ENCODE measurements around the gene CLMN.
"Not testable (repeated sequence)": the region's sequence is repeated elsewhere in the genome, so short reads cannot be mapped to it uniquely, and the experiment has no call there.

Gene CLMN

DNA sequence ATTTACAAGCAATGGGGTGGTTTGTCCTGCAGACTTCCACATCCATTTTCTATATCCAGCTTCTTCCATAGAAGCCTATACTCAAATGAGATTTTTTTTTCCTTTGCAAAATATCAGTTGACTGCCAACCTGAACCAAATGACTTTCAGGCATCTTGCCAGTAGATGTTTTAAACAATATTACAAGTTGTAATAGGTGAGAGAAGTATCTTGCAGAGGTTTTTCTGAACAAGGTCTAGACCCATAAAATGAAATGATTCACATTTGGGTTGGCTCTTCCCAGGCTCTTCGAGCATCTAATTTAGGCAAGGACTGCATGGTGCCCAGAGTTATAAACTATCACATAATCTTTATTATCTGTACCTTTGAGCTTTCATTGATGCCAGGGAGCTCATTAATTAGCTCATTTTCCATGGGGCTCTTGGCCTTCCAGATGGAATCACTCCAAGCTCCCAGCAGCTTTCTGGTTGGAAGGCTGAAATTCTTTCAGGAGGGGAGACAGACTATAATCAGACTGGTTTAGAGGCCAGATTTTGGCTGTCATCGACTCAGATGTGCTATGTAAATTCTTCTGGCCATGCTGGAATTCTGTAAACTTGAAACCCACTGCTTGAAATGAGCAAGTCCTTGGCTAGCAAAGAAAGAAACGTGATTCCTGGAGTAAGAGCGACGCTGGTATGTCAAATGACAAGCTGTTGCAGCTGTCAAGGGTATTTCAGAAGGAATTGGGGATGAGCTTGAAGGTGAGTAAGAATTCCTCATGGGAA, 130.2 kb downstream of the CLMN start:
- no peak for DNase-seq

DNA sequence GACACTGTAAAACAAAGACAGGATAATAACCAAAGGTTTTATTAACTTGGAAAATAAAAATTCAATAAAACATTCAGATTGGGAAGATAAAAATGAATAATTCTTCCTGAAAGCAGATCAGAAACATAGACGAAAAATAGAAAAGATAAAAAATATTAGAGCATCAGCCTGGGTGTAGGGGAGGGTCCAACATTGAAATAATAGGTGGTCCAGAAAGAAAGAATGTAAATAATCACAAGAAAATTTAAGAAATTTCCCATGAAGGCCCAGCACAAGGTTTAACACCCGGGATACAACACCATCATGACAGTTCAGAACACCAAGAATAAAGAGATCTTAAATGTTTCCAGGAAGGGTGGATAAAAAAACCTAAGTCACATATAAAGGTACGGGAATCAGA, 131.3 kb downstream of the CLMN start:
- DNase-seq = no peak

DNA sequence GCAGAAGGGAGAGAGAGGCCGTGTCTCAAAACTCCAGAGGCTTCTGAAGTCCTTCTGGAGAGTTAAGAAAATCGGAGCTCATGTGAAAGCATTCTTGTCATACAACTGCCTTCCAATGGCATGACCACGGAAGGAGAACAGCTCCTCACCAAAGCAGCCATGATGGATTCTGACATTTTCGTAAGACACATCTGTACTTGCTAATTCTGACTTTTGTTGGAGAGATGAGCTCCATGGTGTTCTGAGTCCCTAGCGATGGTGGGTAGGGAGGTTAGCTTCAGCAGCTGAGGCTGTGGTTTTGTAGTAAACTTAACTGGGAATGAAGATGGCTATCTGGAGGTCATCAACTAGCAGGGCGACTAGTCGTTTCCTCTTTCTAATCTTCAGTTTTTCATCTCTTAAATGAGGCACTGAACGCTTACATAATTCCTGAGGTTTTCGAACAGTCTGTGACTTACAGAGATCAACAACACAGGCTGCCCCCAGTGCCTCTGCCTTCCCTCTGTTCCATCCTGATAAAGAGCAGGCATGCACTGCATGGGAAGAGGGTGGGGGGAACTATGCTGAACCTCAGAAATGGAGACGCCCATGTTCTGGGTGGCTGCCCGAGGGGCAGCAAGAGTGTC, 133.8 kb downstream of the CLMN start:
- DNase-seq = no peak

DNA sequence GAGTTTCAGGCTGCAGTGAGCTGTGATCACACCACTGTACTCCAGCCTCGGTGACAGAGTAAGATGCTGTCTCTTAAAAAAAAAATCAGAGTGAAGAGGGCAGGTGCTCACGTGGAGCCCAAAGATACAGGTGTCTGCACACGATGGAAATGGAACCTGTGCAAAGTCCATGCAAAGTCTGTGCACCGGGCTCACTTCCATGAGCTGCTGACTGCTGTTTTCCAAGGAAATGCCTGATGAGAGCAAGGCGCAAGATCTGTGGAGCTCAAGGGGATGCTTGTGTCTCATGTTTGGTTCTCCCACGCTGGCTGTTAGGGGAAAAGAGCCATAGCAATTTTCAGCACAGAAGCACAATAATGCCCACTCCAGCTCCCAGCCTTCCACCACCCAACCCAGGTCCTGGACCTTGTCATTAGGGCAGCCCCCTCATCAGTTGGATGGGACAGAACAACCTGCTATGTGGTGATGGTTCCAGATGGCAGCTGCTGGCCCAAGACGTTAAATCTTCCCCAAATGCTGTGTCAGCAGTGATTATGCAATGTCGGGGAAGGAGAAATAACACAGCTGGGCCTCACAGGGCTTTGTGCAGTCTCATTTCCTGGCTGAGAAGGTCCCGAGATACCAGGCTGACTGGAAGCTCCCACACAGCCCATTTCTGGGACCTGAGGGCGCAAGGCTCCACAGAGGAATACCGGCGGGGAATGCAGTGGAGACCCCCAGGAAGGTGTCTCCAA, 134.5 kb downstream of the CLMN start:
- DNase-seq = no peak

DNA sequence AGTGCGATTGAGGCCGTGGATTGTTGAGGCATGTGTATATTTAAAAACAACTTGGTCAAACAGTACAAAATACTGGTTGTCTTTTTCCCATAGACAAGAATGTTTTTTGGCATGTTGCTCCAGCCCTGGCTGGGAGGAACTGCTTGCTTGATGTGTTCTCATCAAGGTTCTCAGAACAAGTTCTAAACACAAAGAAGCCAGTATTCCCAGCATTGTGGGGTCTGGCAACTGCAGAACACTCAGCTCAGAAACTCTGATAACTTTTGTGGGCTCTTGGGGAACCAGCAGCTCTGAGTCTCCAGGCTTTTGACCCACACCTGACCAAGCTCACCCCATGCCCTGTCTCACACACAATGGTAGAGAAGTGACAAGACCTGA, 135.3 kb downstream of the CLMN start:
- DNase-seq = no peak

DNA sequence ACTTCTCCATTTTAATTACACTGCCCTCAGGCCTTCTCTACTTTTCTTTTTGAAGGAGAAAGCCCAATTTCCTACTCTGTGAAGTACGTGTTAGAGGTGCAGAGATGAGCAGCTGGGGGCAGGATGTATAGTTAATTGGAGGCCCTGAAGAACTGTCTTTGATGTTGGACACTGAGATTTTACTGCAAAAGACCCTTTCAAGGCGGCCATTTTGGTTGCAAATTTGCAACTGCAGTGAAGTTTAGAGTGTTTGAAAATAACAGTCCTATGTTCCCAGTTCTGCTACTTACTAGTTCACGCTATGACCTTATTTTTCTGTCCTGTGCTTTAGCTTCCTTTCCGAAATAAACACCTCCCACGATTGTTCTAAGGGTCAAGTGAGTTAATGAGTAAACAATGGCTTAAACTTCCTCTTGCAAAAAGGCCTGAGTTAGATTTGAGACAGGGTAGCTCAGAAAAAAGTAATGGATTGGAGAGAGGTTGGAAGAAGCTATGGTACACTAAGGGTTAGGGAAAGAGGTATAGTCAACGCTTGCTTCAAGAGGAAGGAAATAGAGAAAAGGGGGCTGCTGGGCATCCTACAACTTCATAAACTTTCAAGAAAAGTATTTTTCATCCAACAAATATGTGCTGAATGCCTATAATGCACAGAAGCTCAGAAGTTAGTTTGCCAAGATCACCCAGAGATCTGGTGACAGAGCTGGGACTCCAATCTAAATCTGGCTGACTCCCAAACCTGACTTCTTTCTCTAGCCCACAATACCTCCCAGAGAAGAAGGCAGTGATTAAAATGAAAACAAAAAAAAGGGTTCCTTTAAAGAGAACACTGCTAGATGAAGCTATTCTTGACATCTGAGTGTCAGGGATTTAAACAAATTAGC, 135.9 kb downstream of the CLMN start:
- no peak for DNase-seq

DNA sequence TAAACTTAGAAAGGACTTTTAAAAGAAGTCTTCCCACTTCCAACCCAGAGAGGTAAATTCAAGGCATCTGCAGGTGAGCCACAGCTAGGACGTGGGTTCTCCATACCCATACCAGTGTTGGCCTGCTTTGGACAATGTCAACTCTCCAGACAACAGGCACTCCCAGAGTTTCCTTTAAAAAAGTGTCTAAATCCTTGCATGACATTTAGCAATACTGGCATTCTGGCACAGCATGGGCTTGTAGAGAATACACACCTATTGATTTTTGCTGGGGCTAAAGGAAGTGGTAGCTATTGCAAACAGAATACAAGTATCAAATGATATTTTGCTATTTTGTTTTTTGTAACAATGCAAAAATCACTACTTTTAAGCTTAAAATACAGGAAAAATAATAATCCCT, 136.6 kb downstream of the CLMN start:
- no peak for DNase-seq

DNA sequence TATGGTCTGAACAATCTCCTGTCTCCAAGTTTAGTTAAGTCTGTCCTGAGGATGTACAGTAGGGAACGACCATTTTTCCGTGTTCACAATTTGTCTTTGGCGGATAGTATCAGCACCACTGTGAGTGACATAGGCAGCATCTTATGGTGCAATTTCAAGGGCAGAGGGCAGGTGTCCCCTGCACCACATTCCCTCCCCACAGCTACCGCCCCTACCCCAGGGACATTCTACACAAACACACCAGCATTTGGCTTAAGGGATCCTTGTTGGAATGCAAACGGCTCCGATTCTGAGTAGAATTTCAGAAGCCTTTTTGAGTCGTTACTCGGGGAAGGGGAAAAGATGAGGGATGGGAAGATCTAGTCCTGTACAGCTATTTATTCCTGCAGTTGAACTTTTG, 137.3 kb downstream of the CLMN start:
- no peak for DNase-seq

DNA sequence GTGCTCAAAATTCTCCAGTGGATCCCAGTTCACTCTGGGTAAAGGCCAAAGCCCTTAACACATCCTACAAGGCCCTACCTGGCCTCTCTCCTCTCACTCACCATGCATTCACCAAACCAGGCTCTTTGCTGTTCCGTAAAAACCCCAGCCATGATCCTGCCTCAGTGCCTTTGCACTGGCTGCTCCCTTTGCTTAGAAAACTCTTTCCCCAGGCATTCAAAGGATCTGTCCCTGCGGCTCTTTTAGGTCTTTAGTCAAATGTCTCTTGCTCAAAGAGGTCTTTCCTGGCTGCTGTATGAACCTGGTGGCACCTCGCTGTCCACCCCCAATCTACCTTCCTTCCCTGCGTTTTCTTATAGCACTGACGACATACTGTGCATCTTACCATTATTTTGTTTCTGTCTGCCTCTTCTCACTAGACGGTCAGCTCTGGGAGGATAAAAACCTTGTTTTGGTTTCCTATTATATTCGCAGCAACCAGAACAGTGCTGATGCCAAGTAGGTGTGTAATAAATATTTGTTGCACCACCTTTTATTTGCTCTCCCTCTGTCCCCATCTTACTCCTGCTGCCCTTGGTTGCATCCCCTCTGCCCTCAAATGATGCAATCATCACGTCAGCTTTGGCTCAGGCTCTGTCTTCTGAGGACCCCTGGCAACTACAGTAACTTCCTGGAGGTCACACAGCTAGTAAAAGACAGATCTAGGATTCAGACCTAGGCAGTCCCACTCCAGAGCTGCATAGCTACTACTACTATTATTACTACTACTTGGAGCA, 138.6 kb downstream of the CLMN start:
- no peak for DNase-seq

DNA sequence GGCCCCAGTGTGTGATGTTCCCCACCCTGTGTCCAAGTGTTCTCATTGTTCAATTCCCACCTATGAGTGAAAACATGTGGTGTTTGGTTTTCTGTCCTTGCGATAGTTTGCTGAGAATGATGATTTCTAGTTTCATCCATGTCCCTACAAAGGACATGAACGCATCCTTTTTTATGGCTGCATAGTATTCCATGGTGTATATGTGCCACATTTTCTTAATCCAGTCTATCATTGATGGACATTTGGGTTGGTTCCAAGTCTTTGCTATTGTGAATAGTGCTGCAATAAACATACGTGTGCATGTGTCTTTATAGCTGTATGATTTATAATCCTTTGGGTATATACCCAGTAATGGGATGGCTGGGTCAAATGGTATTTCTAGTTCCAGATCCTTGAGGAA, 144.0 kb downstream of the CLMN start:
- DNase-seq = not testable (repeated sequence)

DNA sequence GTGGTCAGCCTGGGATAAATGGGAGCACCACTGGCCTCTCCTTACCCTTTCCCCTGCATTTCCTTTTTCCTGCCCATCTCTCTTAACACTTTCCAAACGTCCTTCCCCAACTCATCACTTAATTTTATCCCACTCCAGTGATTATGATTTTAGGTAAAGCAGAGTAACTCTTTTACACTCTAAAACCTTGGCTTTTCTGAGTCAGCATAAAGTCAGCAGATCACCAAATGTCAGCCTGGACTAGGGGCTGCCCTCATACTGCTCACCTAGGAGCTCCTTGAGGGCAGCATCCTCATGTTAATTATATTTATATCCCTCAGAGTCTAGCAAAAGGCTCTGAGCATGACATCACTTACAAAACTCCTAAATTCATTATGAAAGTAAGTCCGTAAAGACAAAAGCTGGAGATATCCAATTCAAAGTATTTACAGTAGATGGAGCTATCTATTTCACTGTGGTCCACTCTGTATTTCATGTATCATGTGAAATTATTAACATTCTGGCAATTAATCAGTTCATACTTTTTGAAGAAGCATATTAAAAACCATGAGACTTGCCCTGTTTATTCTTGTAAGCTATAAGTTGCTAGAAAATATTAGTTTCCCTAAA, 145.4 kb downstream of the CLMN start:
- no peak for DNase-seq

DNA sequence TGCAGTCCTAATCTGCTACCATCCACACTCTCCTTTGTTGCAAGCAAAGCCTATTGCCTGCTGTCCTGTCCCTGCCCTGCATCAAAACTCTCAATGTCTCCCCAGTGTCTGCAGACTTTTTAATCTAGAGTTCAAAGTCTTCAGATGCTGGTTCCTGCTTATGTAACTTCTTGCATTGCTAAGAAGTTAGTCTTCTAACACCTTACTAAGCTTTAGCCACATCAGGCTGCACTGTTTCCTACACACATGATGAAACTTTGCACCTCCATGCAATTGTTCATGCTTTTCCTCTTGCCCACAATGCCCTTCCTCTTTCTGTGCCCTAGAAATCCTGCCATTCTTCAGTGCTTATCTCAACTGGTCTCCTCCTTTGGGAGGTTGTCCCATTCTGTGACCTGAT, 146.2 kb downstream of the CLMN start:
- no peak for DNase-seq

DNA sequence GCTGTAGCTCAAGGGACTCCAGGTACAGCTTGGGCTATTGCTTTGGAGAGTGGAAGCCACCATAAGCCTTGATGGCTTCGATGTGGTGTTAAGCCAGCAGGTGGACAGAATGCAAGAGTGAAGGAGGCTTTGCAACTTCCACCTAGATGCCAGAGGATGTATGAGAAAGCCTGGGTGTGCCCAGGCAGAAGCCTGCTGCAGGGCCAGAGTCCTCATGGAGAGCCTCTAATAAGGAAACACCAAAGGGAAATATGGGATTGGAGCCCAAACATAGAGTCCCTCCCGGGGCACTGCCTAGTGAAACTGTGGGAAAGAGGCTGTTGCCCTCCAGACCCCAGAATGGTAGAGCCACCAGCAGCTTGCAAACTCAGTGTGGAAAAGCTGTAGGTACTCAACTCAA, 152.5 kb downstream of the CLMN start:
- DNase-seq = no peak

DNA sequence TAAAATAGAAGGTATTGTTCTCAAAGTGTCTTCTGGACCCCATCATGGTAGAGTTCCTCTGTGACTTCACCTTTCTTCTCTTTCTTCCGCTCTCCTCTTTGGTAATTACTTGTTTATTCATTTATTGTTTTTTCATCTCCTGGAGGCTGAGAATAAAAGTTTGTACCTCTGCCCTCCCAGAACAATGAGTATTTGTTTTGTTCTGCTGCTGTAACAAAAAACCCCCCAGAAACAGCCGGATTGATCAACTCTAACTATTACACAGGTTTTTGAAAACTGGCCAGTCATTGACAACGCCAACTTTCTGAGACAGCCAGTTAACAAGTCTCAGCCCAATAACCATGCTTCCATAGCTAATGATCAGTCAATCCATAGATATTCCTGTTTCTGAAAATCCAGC, 154.2 kb downstream of the CLMN start:
- DNase-seq = no peak

DNA sequence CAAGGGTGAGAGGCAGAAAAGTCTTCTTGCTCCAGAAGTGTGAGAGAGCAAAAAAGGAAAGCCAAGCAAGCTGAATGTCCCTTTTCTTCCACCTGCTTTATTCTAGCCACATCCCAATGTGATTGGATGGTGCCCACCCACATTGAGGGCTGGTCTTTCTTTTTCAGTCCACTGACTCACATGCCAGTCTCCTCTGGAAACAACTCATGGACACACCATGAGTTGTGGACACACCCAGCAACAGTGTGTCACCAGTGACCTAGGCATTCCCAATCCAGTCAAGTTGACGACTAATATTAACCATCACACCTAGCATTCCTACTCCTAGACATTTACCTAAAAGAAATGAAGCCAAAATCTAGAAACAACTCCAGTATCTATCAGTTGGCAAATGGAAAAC, 155.2 kb downstream of the CLMN start:
- no peak for DNase-seq

DNA sequence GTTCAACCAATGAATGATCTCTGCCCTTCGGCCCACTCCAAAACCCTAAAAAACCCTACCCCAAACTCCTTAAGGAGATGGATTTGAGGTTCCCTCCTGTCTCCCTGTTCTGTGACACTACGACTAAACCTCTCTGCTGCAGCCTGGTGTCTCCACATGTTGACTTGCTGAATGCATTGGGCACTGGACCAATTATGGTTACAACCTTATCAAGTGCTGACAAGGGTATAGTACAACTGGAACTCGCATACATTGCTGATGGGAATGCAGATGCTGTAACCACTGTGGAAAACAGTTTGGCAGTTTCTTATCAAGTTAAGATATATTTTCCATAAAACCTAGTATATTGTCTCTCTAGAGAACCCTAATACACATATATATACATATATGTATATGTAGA, 156.0 kb downstream of the CLMN start:
- DNase-seq = no peak

DNA sequence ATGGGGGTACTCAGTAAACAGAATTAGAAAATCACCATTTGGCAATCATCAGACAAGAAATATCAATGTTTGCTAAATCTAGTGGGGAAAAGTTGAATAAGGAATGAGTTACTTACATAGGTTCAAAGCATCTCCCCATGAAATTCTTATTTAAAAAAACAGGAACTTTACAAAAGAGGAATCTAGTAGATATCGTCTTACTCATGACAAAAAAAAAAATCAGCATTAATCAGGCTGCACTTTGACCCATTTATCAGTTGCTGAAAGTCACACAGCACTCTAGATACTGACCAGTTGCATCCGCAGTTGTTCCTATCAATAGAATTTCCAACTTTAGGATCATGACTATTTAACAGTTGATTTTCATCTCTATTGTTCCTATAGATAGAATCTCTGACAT, 156.6 kb downstream of the CLMN start:
- no peak for DNase-seq

DNA sequence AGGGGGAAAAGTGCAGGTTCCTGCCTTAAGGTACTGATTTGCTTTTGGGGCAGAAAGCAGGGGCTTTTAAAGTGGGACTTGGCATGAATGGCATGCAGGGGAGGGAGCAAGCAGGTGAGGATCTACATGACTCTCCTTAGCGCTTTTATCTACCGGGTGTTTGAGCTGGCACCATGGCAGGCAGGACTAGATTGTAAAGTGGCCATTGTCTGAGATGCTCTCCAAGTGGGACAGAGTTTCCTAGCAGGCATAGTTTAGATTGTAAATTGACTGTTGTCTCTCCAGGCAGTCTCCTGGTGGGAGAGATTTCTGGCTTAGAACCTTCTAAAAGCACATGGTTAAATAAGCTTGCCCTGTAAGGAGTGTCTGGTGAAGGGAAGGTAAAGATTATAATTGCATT, 157.1 kb downstream of the CLMN start:
- DNase-seq = no peak

DNA sequence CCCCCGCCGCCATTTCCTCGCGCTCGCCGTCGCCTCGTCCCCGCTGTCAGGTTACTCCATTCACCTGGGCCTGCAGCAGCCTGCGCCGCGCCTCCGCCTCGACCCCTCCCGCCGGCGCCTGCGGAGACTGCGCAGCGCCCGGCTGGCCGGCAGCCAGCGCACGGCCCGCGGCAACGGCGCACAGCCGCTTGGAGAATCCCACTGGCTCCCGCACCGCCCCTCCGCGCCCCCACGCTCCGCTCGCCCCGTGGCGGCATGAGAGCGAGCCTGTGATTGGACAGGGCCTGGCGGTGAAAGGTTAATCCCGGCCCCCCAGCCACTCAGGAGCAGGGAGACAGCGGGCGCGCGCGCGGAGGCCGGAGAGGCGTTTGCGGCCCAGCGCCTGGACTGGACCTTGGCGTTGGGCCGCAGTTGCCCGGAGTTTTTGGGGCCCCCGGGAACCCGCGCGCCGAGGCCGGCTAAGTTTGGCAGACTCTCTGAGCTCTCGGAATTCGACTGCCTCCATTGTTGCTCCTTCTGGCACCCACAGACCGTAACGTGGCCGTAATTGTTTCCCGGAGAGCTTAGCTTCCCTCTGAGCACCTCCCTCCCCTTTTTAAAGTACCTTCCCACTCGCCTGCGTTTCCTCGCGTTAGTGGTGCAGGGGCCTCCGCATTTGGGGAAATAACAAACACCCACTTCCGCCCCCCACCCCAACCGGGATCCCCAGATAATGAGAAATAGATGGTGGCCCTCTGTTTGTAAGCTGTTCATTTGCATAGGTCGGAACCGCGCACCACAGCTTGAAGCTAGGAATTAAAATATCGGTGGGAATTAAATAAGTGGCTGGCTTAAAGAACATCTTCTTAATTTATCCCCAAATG, 162.2 kb downstream of the CLMN start, which contains the start of gene DICER1:
DICER1 (minus strand) TSS at position 203 of the 863 bp plus-strand sequence. CDS start 24,071 bp downstream, outside the sequence.
- DNase-seq = peak; percentile 97

DNA sequence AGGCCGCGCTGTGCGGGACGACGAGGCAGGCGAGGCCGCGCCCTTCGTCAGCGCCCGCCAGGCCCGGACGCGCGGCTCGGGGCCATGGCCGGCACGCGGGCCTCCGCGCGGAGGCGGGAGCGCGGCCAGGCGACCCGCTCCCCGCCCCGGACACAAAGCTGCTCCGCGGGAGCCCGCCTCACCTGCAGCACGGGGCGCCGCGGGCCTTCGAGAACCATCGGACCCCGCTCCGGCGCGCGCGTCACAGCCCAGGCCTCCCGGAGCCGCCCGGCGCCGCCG, 162.7 kb downstream of the CLMN start:
- no peak for DNase-seq
